Left cardiac atrium (tissue), 4 donors: ENCODE measurements around the gene ETHE1. TPM values are rescaled to one million over a fixed set of nuclear protein-coding genes. Genes with fewer than 3 reads are reported as not detected.

Source experiments
- ATAC-seq, 2 donors: fragments of 200-7000 bp; cut with Tn5 transposase; one replicate each; pipeline ENCODE4 v1.9.1; 2020; ENCODE audit warnings: mild to moderate bottlenecking in 2 of 2, moderate library complexity in 2 of 2
- DNase-seq: peaks from one replicate; pipeline ENCODE4 v3.0.0-alpha.2; 2020
- intact Hi-C, 2 donors: fragments of 100-400 bp; cut with DNase I; formaldehyde crosslinking; loops; one replicate each; pipeline versions ENCODE4 v1.14.1 to v1.15.1; 2022 to 2023
- long read RNA-seq: library from polyadenylated mRNA; unstranded; transcript quantifications from one replicate; pipeline ENCODE4 v2.0.0, GENCODE V29; 2021
- total RNA-seq, 2 donors: library from RNA; stranded (reverse); fragmentation: NEBNext Ultra II Directional; extraction: Animal tissue kit (Norgen Biotek cat#: 25700); gene quantifications; one replicate each; pipeline ENCODE4 v1.2.1, GENCODE V29; 2021
- donor health status: DM: no; HTN: yes; CAD: no.
- donor health status: DM: no; HTN: yes; CAD: no; lungs with severe emphysema.
- donor health status: DM: yes; HTN: yes; CAD: no.
- donor health status: Dilated cardiomyopathy.

Gene ETHE1
- 10 to 100 TPM; 13.7 to 17.9 TPM for total RNA-seq
- long read RNA-seq, transcript ETHE1-201 (7 exons, 963 nt): major isoform, 8 of 8 reads
- long read RNA-seq, partial matches to known transcripts: 0 of 8 reads
- long read RNA-seq, other reads (novel, unspliced or antisense): 0 of 8 reads

- ATAC-seq: peak; percentile 92 to 94
- intact Hi-C loops: no loop called here
Observed at GRCh38 chr19:43526884-43527859, at the start of gene ETHE1. ETHE1 (minus strand) TSS chr19:43527201; CDS start chr19:43527177, 24 bp downstream.

GRCh38 chr19:43575955-43576878 is 49.2 kb upstream of the ETHE1 start:
- ATAC-seq: peak in 1 of 2 donors; percentile 0
- peak; percentile 26 for DNase-seq
- intact Hi-C loops: loop anchor here in 1 of 2 donors (1.0 kb wide), 1 partner anchor 20 kb away; the partner anchor contains the start of genes IRGQ and ZNF576

More at GRCh38 chr19:43526884-43527859, at the start of gene ETHE1:
- DNase-seq: peak; percentile 90

- peak; percentile 99 to 100 for ATAC-seq
- intact Hi-C loops: loop anchor here in 1 of 2 donors (1.0 kb wide), 1 partner anchor 21 kb away; the partner anchor contains the start of genes IRGQ and ZNF576
- peak; percentile 99 for DNase-seq
Observed at GRCh38 chr19:43575156-43575950, 48.4 kb upstream of the ETHE1 start, which contains the start of the genes PINLYP and XRCC1. PINLYP (plus strand) TSS chr19:43575801; CDS start chr19:43577192, 1,391 bp downstream. XRCC1 (minus strand) TSS chr19:43575527; CDS start chr19:43575458, 69 bp downstream.

GRCh38 chr19:43574424-43575155 is 47.6 kb upstream of the ETHE1 start:
- ATAC-seq (no peak), DNase-seq (no peak)
- intact Hi-C loops: loop anchor here in 1 of 2 donors (1.0 kb wide), 1 partner anchor 22 kb away; the partner anchor contains the start of genes IRGQ and ZNF576

GRCh38 chr19:43572171-43572588 is 45.2 kb upstream of the ETHE1 start:
- ATAC-seq (no peak), DNase-seq (no peak)
- intact Hi-C loops: no loop called here

- no peak for ATAC-seq
- no peak for DNase-seq
- intact Hi-C loops: no loop called here
Observed at GRCh38 chr19:43570174-43570791, 43.3 kb upstream of the ETHE1 start.

GRCh38 chr19:43569657-43570056 is 42.7 kb upstream of the ETHE1 start:
- ATAC-seq: no peak
- intact Hi-C loops: no loop called here
- no peak for DNase-seq

- intact Hi-C loops: no loop called here
- DNase-seq: no peak
- no peak for ATAC-seq
Observed at GRCh38 chr19:43564800-43565199, 37.8 kb upstream of the ETHE1 start.

- intact Hi-C loops: no loop called here
- ATAC-seq (no peak), DNase-seq (no peak)
Observed at GRCh38 chr19:43563816-43564457, 36.9 kb upstream of the ETHE1 start.

- ATAC-seq: peak; percentile 91 to 96
- intact Hi-C loops: no loop called here
- peak; percentile 83 for DNase-seq
Observed at GRCh38 chr19:43562698-43563241, 35.8 kb upstream of the ETHE1 start.

GRCh38 chr19:43562226-43562697 is 35.3 kb upstream of the ETHE1 start:
- no peak for ATAC-seq
- intact Hi-C loops: no loop called here
- no peak for DNase-seq

GRCh38 chr19:43561139-43561970 is 34.4 kb upstream of the ETHE1 start:
- no peak for DNase-seq
- ATAC-seq: no peak
- intact Hi-C loops: no loop called here

- intact Hi-C loops: no loop called here
- DNase-seq (no peak), ATAC-seq (no peak)
Observed at GRCh38 chr19:43560687-43561086, 33.7 kb upstream of the ETHE1 start.

- DNase-seq (peak; percentile 53), ATAC-seq (peak in 1 of 2 donors; percentile 63)
- intact Hi-C loops: loop anchor here in 1 of 2 donors (10.0 kb wide), 1 partner anchor 100 kb away; no protein-coding TSS in a partner anchor
Observed at GRCh38 chr19:43555185-43555770, 28.3 kb upstream of the ETHE1 start.
